Adipocyte (in vitro differentiated cells): Measurements from ENCODE around the gene R3HCC1L.
"Not testable (repeated sequence)": the region's sequence is repeated elsewhere in the genome, so short reads cannot be mapped to it uniquely, and the experiment has no call there.

ENCODE experiments used
- DNase-seq: peaks from one replicate; pipeline ENCODE4 v3.0.0-alpha.2; 2015; ENCODE audit warnings: low read depth
- H3K27me3 ChIP-seq: replicated peaks from 2 replicates; pipeline ENCODE4 v1.7.0; 2013; ENCODE audit warnings: mild to moderate bottlenecking, low read length, moderate library complexity; ENCODE audit not compliant: control insufficient read depth, insufficient read depth
- H3K36me3 ChIP-seq: 2 replicates; pipeline ENCODE4 v1.7.0; 2013; ENCODE audit warnings: low read length, mild to moderate bottlenecking, moderate library complexity; ENCODE audit not compliant: control insufficient read depth, insufficient read depth, severe bottlenecking
- H3K4me1 ChIP-seq: 2 replicates; pipeline ENCODE4 v1.7.0; 2013; ENCODE audit warnings: mild to moderate bottlenecking, low read length, moderate library complexity; ENCODE audit not compliant: control insufficient read depth, insufficient read depth
- H3K4me3 ChIP-seq: 2 replicates; pipeline ENCODE4 v1.7.0; 2013; ENCODE audit warnings: mild to moderate bottlenecking, low read length, moderate library complexity
- H3K9ac ChIP-seq: 2 replicates; pipeline ENCODE4 v1.7.0; 2013; ENCODE audit warnings: mild to moderate bottlenecking, low read length, moderate library complexity
- H3K9me3 ChIP-seq: 2 replicates; pipeline ENCODE4 v1.7.0; 2013; ENCODE audit warnings: mild to moderate bottlenecking, low read length, moderate library complexity; ENCODE audit not compliant: control insufficient read depth

The R3HCC1L gene

DNA sequence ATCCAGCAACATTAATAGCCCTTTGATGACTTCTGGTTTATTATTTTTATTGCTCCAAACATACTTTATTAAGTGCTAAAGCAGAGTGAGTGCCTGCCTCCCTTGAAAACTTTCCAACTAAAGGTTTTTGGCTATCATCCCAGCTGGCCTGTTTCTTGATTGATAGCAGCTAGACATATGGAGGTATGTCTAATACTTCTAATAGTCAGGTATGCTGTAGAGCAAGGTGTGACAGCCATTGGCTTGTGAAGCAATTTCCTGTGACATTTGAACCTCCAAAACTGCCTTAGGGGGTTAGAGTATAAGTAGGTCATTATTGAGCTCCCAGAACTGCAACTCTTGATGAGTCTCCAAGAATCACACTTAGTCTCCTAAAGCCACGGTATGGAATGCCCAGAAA, 77.7 kb downstream of the R3HCC1L start:
- Histone ChIP-seq H3K9me3 (peaks cover 2% of the 10 kb centered on the region), H3K36me3 (peaks cover 26% of the 10 kb centered on the region), H3K4me1 (no peaks in the 10 kb centered on the region), H3K27me3 (no peaks in the 10 kb centered on the region), H3K9ac (no peak overlapping the region), H3K4me3 (no peak overlapping the region)
- no peak for DNase-seq

DNA sequence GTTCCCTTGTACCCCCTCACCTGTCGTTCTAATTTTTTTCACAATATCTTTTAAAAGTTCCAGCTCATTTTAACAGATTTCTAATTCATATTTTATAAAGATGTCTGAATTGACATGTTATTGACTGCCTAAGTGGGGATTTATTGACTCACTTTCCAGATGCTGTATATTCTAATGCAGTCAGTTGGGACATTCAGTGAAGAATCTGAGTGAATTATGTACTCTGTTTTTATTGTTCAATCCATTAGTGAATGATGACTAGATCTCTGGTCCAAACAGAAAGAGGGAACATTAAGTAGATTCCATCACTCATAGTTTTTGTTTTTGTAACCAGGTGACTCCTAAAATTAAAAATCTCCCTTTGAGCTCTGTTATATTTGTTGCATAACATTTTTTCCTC, 79.3 kb downstream of the R3HCC1L start:
- no peaks in the 10 kb centered on the region for H3K4me1 ChIP-seq
- no peaks in the 10 kb centered on the region for H3K27me3 ChIP-seq
- no peak for DNase-seq
- no peak overlapping the region for H3K4me3 ChIP-seq
- no peak overlapping the region for H3K9ac ChIP-seq
- peaks cover 4% of the 10 kb centered on the region for H3K9me3 ChIP-seq
- peaks cover 19% of the 10 kb centered on the region for H3K36me3 ChIP-seq

- Histone ChIP-seq H3K4me3 (no peak overlapping the region), H3K36me3 (peaks cover 7% of the 10 kb centered on the region), H3K4me1 (no peaks in the 10 kb centered on the region), H3K27me3 (no peaks in the 10 kb centered on the region), H3K9ac (no peak overlapping the region), H3K9me3 (peaks cover 15% of the 10 kb centered on the region)
- no peak for DNase-seq
Measured at GRCh38 chr10:98215373-98215772, 80.9 kb downstream of the R3HCC1L start.

DNA sequence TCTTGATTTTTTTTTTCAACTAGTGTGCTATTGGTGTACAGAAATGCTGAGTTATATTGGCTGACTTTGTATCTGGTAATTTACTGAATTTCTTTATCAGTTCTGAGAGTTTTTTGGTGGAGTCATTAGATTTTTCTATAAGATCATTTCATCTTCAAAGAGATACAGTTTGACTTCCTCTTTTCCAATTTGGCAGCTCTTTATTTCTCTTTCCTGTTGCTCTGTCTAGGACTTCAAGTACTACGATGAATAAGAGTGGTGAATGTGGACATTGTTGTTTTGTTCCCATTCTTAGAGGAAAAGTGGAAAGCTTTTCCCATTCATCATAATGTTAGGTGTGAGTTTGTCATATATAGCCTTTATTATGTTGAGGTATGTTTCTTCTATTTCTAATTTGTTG, 83.3 kb downstream of the R3HCC1L start:
- H3K36me3 ChIP-seq, result no peaks in the 10 kb centered on the region
- H3K9ac ChIP-seq, result no peak overlapping the region
- no peak for DNase-seq
- H3K4me3 ChIP-seq, result no peak overlapping the region
- no peaks in the 10 kb centered on the region for H3K27me3 ChIP-seq
- no peaks in the 10 kb centered on the region for H3K4me1 ChIP-seq
- peaks cover 15% of the 10 kb centered on the region for H3K9me3 ChIP-seq

GRCh38 chr10:98223874-98224273, 89.4 kb downstream of the R3HCC1L start:
- Histone ChIP-seq H3K36me3 (peaks cover 4% of the 10 kb centered on the region), H3K4me1 (peaks cover 20% of the 10 kb centered on the region), H3K27me3 (no peaks in the 10 kb centered on the region), H3K9me3 (peaks cover 16% of the 10 kb centered on the region), H3K4me3 (no peak overlapping the region), H3K9ac (no peak overlapping the region)
- no peak for DNase-seq

- Histone ChIP-seq H3K4me3 (peak overlapping the region; percentile 69), H3K4me1 (peaks cover 20% of the 10 kb centered on the region), H3K9me3 (peaks cover 9% of the 10 kb centered on the region), H3K27me3 (no peaks in the 10 kb centered on the region), H3K36me3 (peaks cover 4% of the 10 kb centered on the region), H3K9ac (no peak overlapping the region)
- DNase-seq, result peak; percentile 40
Measured at GRCh38 chr10:98224509-98224908, 90.1 kb downstream of the R3HCC1L start.

DNA sequence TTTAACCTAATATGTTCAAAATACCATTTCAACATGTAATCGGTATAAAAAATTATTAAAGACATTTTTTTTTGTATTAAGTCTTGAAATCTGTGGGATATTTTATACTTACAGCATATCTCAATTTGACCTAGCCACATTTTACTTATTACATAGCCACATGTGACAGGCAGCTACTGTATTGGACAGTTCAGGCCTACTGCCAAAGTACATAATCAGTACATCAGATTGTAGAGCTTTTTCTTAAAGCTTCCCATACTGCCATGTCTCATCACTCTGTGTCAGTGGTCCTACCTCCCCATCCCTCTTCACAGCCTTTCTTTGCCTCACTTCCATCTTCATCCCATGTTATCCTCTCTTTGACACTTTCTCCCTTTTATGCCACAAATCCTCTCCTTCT, 90.5 kb downstream of the R3HCC1L start:
- peak; percentile 13 for DNase-seq
- Histone ChIP-seq H3K27me3 (no peaks in the 10 kb centered on the region), H3K4me3 (no peak overlapping the region), H3K9ac (no peak overlapping the region), H3K9me3 (peaks cover 5% of the 10 kb centered on the region), H3K36me3 (peaks cover 4% of the 10 kb centered on the region), H3K4me1 (peaks cover 20% of the 10 kb centered on the region)

GRCh38 chr10:98226508-98227144, 92.2 kb downstream of the R3HCC1L start:
- H3K9me3 ChIP-seq, result peaks cover 5% of the 10 kb centered on the region
- no peak overlapping the region for H3K9ac ChIP-seq
- DNase-seq, result no peak
- peaks cover 20% of the 10 kb centered on the region for H3K4me1 ChIP-seq
- no peak overlapping the region for H3K4me3 ChIP-seq
- no peaks in the 10 kb centered on the region for H3K27me3 ChIP-seq
- H3K36me3 ChIP-seq, result peaks cover 4% of the 10 kb centered on the region

DNA sequence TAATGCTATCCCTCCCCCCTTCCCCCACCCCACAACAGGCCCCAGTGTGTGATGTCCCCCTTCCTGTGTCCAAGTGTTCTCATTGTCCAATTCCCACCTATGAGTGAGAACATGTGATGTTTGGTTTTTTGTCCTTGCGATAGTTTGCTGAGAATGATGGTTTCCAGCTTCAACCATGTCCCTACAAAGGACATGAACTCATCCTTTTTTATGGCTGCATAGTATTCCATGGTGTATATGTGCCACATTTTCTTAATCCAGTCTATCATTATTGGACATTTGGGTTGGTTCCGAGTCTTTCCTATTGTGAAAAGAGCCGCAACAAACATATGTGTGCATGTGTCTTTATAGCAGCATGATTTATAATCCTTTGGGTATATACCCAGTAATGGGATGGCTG, 93.3 kb downstream of the R3HCC1L start:
- H3K4me3 ChIP-seq, H3K9me3 ChIP-seq, H3K9ac ChIP-seq, H3K27me3 ChIP-seq, DNase-seq, H3K36me3 ChIP-seq: not testable (repeated sequence)
- peaks cover 20% of the 10 kb centered on the region for H3K4me1 ChIP-seq

DNA sequence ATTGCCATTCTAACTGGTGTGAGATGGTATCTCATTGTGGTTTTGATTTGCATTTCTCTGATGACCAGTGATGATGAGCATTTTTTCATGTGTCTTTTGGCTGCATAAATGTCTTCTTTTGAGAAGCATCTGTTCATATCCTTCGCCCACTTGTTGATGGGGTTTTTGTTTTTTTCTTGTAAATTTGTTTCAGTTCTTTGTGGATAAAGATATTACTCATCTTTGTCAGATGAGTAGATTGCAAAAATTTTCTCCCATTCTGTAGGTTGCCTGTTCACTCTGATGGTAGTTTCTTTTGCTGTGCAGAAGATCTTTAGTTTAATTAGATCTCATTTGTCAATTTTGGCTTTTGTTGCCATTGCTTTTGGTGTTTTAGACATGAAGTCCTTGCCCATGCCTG, 93.8 kb downstream of the R3HCC1L start:
- H3K36me3 ChIP-seq, H3K27me3 ChIP-seq, H3K9me3 ChIP-seq, H3K9ac ChIP-seq, DNase-seq, H3K4me3 ChIP-seq: not testable (repeated sequence)
- H3K4me1 ChIP-seq, result peaks cover 20% of the 10 kb centered on the region

DNA sequence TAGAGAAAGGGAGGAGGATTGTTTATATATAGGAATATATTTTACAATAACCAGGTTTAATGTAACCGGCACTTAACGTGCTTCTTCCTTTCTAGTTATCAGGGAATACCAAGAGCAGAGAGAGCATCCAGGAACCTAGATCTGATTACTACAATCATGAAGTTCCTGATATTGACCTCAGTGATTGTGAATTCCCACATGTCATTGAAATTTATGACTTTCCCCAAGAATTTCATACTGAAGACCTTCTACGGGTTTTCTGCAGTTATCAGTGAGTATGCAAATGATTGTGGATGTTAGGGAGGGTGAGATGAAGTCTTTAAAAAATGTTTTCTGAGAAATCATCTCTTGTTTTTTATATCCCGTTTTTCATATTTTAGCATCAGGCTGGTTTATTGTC, 97.0 kb downstream of the R3HCC1L start:
- Histone ChIP-seq H3K36me3 (peaks cover 23% of the 10 kb centered on the region), H3K9ac (no peak overlapping the region), H3K9me3 (peaks cover 5% of the 10 kb centered on the region), H3K27me3 (no peaks in the 10 kb centered on the region), H3K4me3 (no peak overlapping the region), H3K4me1 (peaks cover 8% of the 10 kb centered on the region)
- DNase-seq, result no peak

GRCh38 chr10:98235846-98236245, 101.4 kb downstream of the R3HCC1L start:
- Histone ChIP-seq H3K9me3 (no peaks in the 10 kb centered on the region), H3K36me3 (peaks cover 36% of the 10 kb centered on the region), H3K4me1 (peaks cover 8% of the 10 kb centered on the region), H3K9ac (no peak overlapping the region), H3K27me3 (no peaks in the 10 kb centered on the region), H3K4me3 (no peak overlapping the region)
- DNase-seq, result no peak
